ENCODE data around the gene IGFL2. TPM values are rescaled to one million over a fixed set of nuclear protein-coding genes. Genes with fewer than 3 reads are reported as not detected.

IGFL2 gene
- total RNA-seq, 3 donors from 2014 or later (not counting 1 experiment from before 2014, with no cell fraction given): not detected

GRCh38 chr19:46201454-46202310 is 53.6 kb downstream of the IGFL2 start:
- no peak overlapping the region for H3K4me3 ChIP-seq (ENCODE audit: low read length)
- intact Hi-C loops (cut with micrococcal nuclease): no loop called here
- no peaks in the 10 kb centered on the region for H3K4me1 ChIP-seq (ENCODE audit: control insufficient read depth, insufficient read depth, low read length)
- H3K27me3 ChIP-seq (ENCODE audit: control insufficient read depth, insufficient read depth, low read length): no peaks in the 10 kb centered on the region
- H3K4me3 Mint-ChIP-seq: no peak overlapping the region
- H3K36me3 ChIP-seq (ENCODE audit: control insufficient read depth, insufficient read depth, low read length): no peaks in the 10 kb centered on the region
- 77% methylated on average over 16 of the region's 16 CpGs for WGBS (ENCODE audit: insufficient coverage)
- H3K9me3 Mint-ChIP-seq: no peaks in the 10 kb centered on the region
- no peak for DNase-seq
- peaks cover 26 to 33% of the 10 kb centered on the region in 2 donors for H3K27me3 Mint-ChIP-seq (ENCODE audit: low read depth in 2 of 2)
- no peaks in the 10 kb centered on the region for H3K36me3 Mint-ChIP-seq
- no peak overlapping the region for H3K27ac Mint-ChIP-seq
- no peak for ATAC-seq
- H3K9me3 ChIP-seq (ENCODE audit: control insufficient read depth, insufficient read depth, low read length): no peaks in the 10 kb centered on the region
- no peak overlapping the region for H3K27ac ChIP-seq (ENCODE audit: low read length)
- no peaks in the 10 kb centered on the region for H3K4me1 Mint-ChIP-seq
- TF ChIP-seq, protein P1, sequence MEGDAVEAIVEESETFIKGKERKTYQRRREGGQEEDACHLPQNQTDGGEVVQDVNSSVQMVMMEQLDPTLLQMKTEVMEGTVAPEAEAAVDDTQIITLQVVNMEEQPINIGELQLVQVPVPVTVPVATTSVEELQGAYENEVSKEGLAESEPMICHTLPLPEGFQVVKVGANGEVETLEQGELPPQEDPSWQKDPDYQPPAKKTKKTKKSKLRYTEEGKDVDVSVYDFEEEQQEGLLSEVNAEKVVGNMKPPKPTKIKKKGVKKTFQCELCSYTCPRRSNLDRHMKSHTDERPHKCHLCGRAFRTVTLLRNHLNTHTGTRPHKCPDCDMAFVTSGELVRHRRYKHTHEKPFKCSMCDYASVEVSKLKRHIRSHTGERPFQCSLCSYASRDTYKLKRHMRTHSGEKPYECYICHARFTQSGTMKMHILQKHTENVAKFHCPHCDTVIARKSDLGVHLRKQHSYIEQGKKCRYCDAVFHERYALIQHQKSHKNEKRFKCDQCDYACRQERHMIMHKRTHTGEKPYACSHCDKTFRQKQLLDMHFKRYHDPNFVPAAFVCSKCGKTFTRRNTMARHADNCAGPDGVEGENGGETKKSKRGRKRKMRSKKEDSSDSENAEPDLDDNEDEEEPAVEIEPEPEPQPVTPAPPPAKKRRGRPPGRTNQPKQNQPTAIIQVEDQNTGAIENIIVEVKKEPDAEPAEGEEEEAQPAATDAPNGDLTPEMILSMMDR (IDR thresholded peaks at IDR 0.05): no peak

- 50% methylated on average over 4 of the region's 4 CpGs for WGBS (ENCODE audit: insufficient coverage)
- no peak overlapping the region for H3K27ac Mint-ChIP-seq
Observed at GRCh38 chr19:46202426-46202825, 54.4 kb downstream of the IGFL2 start.

DNA sequence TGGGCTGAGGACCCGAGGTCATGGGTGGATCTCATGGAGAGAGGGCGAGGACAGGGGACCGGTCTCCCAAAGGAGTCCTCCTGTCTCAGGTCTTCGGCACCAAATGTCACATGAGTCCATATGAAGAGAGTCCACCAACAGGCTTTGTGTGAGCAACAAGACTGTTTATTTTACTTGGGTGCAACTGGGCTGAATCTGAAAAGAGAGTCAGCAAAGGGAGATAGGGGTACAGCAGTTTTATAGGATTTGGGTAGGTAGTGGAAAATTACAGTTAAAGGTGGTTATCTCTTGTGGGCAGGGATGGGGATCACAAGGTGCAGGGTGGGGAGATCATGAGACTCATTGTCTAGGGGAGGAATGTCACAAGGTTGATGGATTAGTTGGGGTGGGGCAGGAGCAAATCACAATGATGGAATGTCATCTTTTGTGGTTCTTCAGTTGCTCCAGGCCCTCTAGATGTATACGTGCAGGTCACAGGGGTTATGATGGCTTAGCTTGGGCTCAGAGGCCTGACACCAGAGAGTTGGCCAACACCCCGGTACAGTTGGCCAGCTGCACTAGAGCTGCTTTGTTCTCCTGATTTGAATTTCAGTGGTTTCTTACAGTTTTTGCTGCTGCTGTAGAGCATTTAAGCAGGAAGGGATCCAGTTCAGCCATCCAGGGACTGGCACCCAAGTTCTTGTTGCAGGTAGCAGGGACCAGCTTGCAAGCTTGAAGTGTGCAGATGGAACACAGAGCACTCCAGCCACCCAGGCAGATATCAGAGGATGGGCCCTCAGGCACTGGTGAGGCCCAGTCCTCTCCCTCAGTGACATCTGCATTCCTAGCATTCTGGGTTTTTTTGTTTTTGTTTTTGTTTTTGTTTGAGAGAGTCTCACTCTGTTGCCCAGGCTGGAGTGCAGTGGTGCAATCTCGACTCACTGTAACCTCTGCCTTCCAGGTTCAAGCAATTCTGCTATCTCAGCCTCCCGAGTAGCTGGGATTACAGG is 55.1 kb downstream of the IGFL2 start:
- Histone ChIP-seq H3K9me3 (ENCODE audit: control insufficient read depth, insufficient read depth, low read length) (no peaks in the 10 kb centered on the region), H3K4me3 (ENCODE audit: low read length) (no peak overlapping the region), H3K27me3 (ENCODE audit: control insufficient read depth, insufficient read depth, low read length) (no peaks in the 10 kb centered on the region), H3K4me1 (ENCODE audit: control insufficient read depth, insufficient read depth, low read length) (no peaks in the 10 kb centered on the region), H3K36me3 (ENCODE audit: control insufficient read depth, insufficient read depth, low read length) (no peaks in the 10 kb centered on the region), H3K27ac (ENCODE audit: low read length) (no peak overlapping the region)
- DNase-seq (no peak), ATAC-seq (no peak)
- peaks cover 19 to 28% of the 10 kb centered on the region in 2 donors for H3K27me3 Mint-ChIP-seq (ENCODE audit: low read depth in 2 of 2)
- no peaks in the 10 kb centered on the region for H3K9me3 Mint-ChIP-seq
- no peak overlapping the region for H3K4me3 Mint-ChIP-seq
- intact Hi-C loops (cut with micrococcal nuclease): no loop called here
- no peaks in the 10 kb centered on the region for H3K36me3 Mint-ChIP-seq
- H3K27ac Mint-ChIP-seq: no peak overlapping the region
- WGBS (ENCODE audit: insufficient coverage): 81% methylated on average over 8 of the region's 8 CpGs
- H3K4me1 Mint-ChIP-seq: no peaks in the 10 kb centered on the region
- TF ChIP-seq, protein P1 (IDR thresholded peaks at IDR 0.05): no peak

More at GRCh38 chr19:46202426-46202825, 54.4 kb downstream of the IGFL2 start:
- no peak for ATAC-seq
- DNase-seq: no peak
- Histone ChIP-seq H3K4me1 (ENCODE audit: control insufficient read depth, insufficient read depth, low read length) (no peaks in the 10 kb centered on the region), H3K9me3 (ENCODE audit: control insufficient read depth, insufficient read depth, low read length) (no peaks in the 10 kb centered on the region), H3K27ac (ENCODE audit: low read length) (no peak overlapping the region), H3K4me3 (ENCODE audit: low read length) (no peak overlapping the region), H3K27me3 (ENCODE audit: control insufficient read depth, insufficient read depth, low read length) (no peaks in the 10 kb centered on the region), H3K36me3 (ENCODE audit: control insufficient read depth, insufficient read depth, low read length) (no peaks in the 10 kb centered on the region)
- no peaks in the 10 kb centered on the region for H3K9me3 Mint-ChIP-seq
- peaks cover 20 to 28% of the 10 kb centered on the region in 2 donors for H3K27me3 Mint-ChIP-seq (ENCODE audit: low read depth in 2 of 2)
- intact Hi-C loops (cut with micrococcal nuclease): no loop called here
- H3K4me1 Mint-ChIP-seq: no peaks in the 10 kb centered on the region
- no peak overlapping the region for H3K4me3 Mint-ChIP-seq
- TF ChIP-seq, protein P1 (IDR thresholded peaks at IDR 0.05): no peak
- no peaks in the 10 kb centered on the region for H3K36me3 Mint-ChIP-seq
